Sigmoid colon (tissue), 3 donors: ENCODE data around the gene IRAG1.

ENCODE experiments used
- POLR2A ChIP-seq, 2 donors: fragments of 450-650 bp; IDR thresholded peaks; one replicate each; pipeline ENCODE4 v1.6.1; 2016; ENCODE audit warnings: antibody characterized with exemption in 2 of 2, mild to moderate bottlenecking in 2 of 2, moderate library complexity in 2 of 2
- TF ChIP-seq, protein P1 (sequence below), 4 experiments: fragments of 450-650 bp in 3 of 4; fragments of 200-600 bp in 1 of 4; IDR thresholded peaks; one replicate each; pipeline ENCODE4 v1.5.1; 2016 to 2019; ENCODE audit warnings: antibody characterized with exemption in 4 of 4, mild to moderate bottlenecking in 3 of 4, moderate library complexity in 2 of 4

DNA sequence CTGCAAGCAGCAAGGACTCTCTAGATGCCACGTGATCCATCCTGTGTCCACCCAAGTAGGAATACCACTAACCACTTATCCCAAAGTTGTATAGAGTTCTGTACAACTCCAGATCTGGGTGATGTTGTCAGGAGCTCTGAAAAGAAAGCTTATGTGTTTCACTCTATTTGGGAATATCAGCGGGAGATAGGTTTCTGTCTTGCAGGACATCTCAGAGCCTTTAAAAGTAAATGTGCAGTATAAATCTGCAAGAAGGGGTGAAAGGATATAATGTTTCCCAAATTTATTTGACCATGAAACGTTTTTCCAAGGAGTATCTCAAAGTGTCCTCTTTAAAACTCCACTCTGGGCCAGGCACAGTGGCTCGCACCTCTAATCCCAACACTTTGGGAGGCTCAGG is 13.9 kb downstream of the IRAG1 start:
- no peak for TF ChIP-seq POLR2A (IDR thresholded peaks at IDR 0.05)
- TF ChIP-seq, protein P1, sequence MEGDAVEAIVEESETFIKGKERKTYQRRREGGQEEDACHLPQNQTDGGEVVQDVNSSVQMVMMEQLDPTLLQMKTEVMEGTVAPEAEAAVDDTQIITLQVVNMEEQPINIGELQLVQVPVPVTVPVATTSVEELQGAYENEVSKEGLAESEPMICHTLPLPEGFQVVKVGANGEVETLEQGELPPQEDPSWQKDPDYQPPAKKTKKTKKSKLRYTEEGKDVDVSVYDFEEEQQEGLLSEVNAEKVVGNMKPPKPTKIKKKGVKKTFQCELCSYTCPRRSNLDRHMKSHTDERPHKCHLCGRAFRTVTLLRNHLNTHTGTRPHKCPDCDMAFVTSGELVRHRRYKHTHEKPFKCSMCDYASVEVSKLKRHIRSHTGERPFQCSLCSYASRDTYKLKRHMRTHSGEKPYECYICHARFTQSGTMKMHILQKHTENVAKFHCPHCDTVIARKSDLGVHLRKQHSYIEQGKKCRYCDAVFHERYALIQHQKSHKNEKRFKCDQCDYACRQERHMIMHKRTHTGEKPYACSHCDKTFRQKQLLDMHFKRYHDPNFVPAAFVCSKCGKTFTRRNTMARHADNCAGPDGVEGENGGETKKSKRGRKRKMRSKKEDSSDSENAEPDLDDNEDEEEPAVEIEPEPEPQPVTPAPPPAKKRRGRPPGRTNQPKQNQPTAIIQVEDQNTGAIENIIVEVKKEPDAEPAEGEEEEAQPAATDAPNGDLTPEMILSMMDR (IDR thresholded peaks at IDR 0.05) = no peak
